Measurements from ENCODE around the gene LONRF3.
"Not testable (repeated sequence)": the region's sequence is repeated elsewhere in the genome, so short reads cannot be mapped to it uniquely, and the experiment has no call there.

The LONRF3 gene

GRCh38 chrX:118989886-118990285 is 15.5 kb downstream of the LONRF3 start (continued):
- no peak for TF ChIP-seq ZNF701 (tag by site-specific recombination; IDR thresholded peaks at IDR 0.05)
- no peak for TF ChIP-seq ZNF48 (tag by site-specific recombination; IDR thresholded peaks at IDR 0.05)
- no peak for TF ChIP-seq ZNF558 (tag by site-specific recombination; IDR thresholded peaks at IDR 0.05)
- TF ChIP-seq ZNF311 (tag by site-specific recombination; IDR thresholded peaks at IDR 0.05; ENCODE audit: borderline replicate concordance): no peak

GRCh38 chrX:118990512-118991227 is 16.3 kb downstream of the LONRF3 start:
- no peaks in the 10 kb centered on the region for H3K4me1 ChIP-seq (ENCODE audit: control insufficient read depth, insufficient read depth, low read length)
- H3K36me3 ChIP-seq (ENCODE audit: control insufficient read depth in 2 of 2, insufficient read depth in 1 of 2, low read length in 2 of 2): peaks cover 7 to 68% of the 10 kb centered on the region in 2 experiments
- H3K9me3 ChIP-seq (ENCODE audit: control insufficient read depth, insufficient read depth, low read depth, low read length): no peaks in the 10 kb centered on the region
- no peak overlapping the region for H3K27ac ChIP-seq (ENCODE audit: extremely low read depth, low read depth, low read length)
- no peak overlapping the region for H3K4me3 ChIP-seq (ENCODE audit: low read depth, low read length)
- TF ChIP-seq, protein P1, sequence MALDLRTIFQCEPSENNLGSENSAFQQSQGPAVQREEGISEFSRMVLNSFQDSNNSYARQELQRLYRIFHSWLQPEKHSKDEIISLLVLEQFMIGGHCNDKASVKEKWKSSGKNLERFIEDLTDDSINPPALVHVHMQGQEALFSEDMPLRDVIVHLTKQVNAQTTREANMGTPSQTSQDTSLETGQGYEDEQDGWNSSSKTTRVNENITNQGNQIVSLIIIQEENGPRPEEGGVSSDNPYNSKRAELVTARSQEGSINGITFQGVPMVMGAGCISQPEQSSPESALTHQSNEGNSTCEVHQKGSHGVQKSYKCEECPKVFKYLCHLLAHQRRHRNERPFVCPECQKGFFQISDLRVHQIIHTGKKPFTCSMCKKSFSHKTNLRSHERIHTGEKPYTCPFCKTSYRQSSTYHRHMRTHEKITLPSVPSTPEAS (tag by site-specific recombination; IDR thresholded peaks at IDR 0.05): no peak
- TF ChIP-seq ZNF626 (tag by site-specific recombination; IDR thresholded peaks at IDR 0.05) (no peak), ZNF404 (tag by site-specific recombination; IDR thresholded peaks at IDR 0.05) (no peak), ZNF670 (tag by site-specific recombination; IDR thresholded peaks at IDR 0.05; ENCODE audit: low read depth) (no peak), ZNF501 (tag by site-specific recombination; IDR thresholded peaks at IDR 0.05) (no peak), ZBTB21 (tag by site-specific recombination; IDR thresholded peaks at IDR 0.05) (no peak), ZNF660 (tag by site-specific recombination; IDR thresholded peaks at IDR 0.05) (no peak), WT1 (tag by site-specific recombination; IDR thresholded peaks at IDR 0.05) (no peak), KLF7 (tag by site-specific recombination; IDR thresholded peaks at IDR 0.05; ENCODE audit: borderline replicate concordance) (no peak), ZFP37 (tag by site-specific recombination; IDR thresholded peaks at IDR 0.05) (no peak), ZNF138 (tag by site-specific recombination; IDR thresholded peaks at IDR 0.05; ENCODE audit: borderline replicate concordance) (no peak), ZNF76 (tag by site-specific recombination; IDR thresholded peaks at IDR 0.05; ENCODE audit: borderline replicate concordance, low read depth) (no peak), ZNF530 (tag by site-specific recombination; IDR thresholded peaks at IDR 0.05; ENCODE audit: low read depth) (no peak)
- TF ChIP-seq, protein P2, sequence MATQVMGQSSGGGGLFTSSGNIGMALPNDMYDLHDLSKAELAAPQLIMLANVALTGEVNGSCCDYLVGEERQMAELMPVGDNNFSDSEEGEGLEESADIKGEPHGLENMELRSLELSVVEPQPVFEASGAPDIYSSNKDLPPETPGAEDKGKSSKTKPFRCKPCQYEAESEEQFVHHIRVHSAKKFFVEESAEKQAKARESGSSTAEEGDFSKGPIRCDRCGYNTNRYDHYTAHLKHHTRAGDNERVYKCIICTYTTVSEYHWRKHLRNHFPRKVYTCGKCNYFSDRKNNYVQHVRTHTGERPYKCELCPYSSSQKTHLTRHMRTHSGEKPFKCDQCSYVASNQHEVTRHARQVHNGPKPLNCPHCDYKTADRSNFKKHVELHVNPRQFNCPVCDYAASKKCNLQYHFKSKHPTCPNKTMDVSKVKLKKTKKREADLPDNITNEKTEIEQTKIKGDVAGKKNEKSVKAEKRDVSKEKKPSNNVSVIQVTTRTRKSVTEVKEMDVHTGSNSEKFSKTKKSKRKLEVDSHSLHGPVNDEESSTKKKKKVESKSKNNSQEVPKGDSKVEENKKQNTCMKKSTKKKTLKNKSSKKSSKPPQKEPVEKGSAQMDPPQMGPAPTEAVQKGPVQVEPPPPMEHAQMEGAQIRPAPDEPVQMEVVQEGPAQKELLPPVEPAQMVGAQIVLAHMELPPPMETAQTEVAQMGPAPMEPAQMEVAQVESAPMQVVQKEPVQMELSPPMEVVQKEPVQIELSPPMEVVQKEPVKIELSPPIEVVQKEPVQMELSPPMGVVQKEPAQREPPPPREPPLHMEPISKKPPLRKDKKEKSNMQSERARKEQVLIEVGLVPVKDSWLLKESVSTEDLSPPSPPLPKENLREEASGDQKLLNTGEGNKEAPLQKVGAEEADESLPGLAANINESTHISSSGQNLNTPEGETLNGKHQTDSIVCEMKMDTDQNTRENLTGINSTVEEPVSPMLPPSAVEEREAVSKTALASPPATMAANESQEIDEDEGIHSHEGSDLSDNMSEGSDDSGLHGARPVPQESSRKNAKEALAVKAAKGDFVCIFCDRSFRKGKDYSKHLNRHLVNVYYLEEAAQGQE (tag by site-specific recombination; IDR thresholded peaks at IDR 0.05): no peak
- CTCF ChIA-PET: no interaction called here
- POLR2A ChIA-PET: no interaction called here

DNA sequence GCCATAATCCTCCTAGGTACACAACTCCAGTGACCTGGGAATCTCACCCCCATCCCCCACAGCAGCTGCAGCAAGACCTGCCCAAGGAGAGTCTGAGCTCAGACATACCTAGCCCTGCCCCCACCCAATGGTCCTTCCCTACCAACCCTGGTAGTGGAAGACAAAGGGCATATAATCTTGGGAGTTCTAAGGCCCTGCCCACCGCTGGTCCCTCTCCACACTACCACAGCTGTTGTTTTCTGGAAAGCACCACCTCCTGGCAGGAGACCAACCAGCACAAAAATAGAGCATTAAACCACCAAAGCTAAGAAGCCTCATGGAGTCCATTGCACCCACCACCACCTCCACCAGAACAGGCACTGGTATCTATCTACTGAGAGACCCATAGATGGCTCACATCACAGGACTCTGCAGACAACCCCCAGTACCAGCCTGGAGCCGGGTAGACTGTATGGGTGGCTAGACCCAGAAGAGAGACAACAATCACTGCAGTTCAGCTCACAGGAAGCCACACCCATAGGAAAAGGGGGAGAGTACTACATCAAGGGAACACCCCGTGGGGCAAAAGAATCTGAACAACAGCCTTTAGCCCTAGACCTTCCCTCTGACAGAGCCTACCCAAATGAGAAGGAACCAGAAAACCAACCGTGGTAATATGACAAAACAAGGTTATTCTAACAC is 18.2 kb downstream of the LONRF3 start:
- H3K9me3 ChIP-seq (ENCODE audit: control insufficient read depth, insufficient read depth, low read depth, low read length); H3K4me3 ChIP-seq (ENCODE audit: low read depth, low read length); H3K27ac ChIP-seq (ENCODE audit: extremely low read depth, low read depth, low read length); POLR2A ChIA-PET; H3K4me1 ChIP-seq (ENCODE audit: control insufficient read depth, insufficient read depth, low read length): not testable (repeated sequence)
- CTCF ChIA-PET: interaction anchor here (1.1 to 2.6 kb wide), 2 partner anchors 12 to 16 kb away, joined by 4 to 9 read pairs; no protein-coding TSS in a partner anchor
- H3K36me3 ChIP-seq (ENCODE audit: control insufficient read depth in 2 of 2, insufficient read depth in 1 of 2, low read length in 2 of 2): peaks cover 7 to 51% of the 10 kb centered on the region in 2 experiments

Measured in HEK293 (cell line).